Skeletal muscle satellite cell (primary cell): ENCODE results near the gene AVL9.
A peak's percentile ranks its signal among the peaks of the same experiment; 100 is the strongest.

Experiments used
- H3K27me3 ChIP-seq: 2 replicates; pipeline ENCODE4 v1.7.0; 2013; ENCODE audit warnings: low read length; ENCODE audit not compliant: control insufficient read depth, insufficient read depth
- H3K36me3 ChIP-seq: 2 replicates; pipeline ENCODE4 v1.7.0; 2013; ENCODE audit warnings: mild to moderate bottlenecking, control low read depth, low read length; ENCODE audit not compliant: insufficient read depth
- H3K4me1 ChIP-seq: 2 replicates; pipeline ENCODE4 v1.7.0; 2013; ENCODE audit warnings: low read length; ENCODE audit not compliant: control insufficient read depth, insufficient read depth
- H3K4me2 ChIP-seq: 2 replicates; pipeline ENCODE4 v1.7.0; 2013; ENCODE audit warnings: mild to moderate bottlenecking, low read length
- H3K4me3 ChIP-seq: 2 replicates; pipeline ENCODE4 v1.7.0; 2013; ENCODE audit warnings: low read length
- H3K9ac ChIP-seq: 2 replicates; pipeline ENCODE4 v1.7.0; 2013; ENCODE audit warnings: mild to moderate bottlenecking, low read depth, low read length, moderate library complexity
- H3K9me3 ChIP-seq: replicated peaks from 2 replicates; pipeline ENCODE4 v1.7.0; 2013; ENCODE audit warnings: mild to moderate bottlenecking, control low read depth, low read length

Gene AVL9

DNA sequence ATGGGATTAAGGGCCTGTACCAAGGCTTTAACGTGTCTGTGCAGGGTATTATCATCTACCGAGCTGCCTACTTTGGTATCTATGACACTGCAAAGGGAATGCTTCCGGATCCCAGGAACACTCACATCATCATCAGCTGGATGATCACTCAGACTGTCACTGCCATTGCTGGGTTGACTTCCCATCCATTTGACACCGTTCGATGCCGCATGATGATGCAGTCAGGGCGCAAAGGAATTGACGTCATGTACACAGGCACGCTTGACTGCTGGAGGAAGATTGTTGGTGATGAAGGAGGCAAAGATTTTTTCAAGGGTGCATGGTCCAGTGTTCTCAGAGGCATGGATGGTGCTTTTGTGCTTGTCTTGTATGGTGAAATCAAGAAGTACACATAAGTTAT, 23.3 kb upstream of the AVL9 start:
- no peaks in the 10 kb centered on the region for H3K4me1 ChIP-seq
- no peaks in the 10 kb centered on the region for H3K36me3 ChIP-seq
- no peaks in the 10 kb centered on the region for H3K9me3 ChIP-seq
- no peak overlapping the region for H3K4me2 ChIP-seq
- H3K9ac ChIP-seq: no peak overlapping the region
- no peak overlapping the region for H3K4me3 ChIP-seq
- no peaks in the 10 kb centered on the region for H3K27me3 ChIP-seq

DNA sequence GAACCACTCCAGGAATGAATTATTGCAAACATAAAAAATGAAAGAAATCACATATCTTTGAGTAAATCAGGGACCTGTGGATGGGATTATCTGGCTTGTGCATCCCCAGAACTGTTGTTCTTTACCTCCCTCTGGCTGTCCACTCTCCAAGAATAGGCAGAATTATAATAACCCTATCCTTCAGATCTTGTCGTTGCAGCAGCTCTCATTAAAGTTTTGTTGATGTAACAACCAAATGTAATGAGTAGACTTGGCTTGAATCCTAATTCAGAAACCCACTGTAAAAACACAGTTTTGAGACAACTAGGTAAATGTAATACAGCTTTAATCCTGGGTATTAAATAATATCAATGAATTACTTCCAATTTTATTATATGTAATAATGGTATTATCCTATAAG, 21.3 kb upstream of the AVL9 start:
- Histone ChIP-seq H3K27me3 (peaks cover 1% of the 10 kb centered on the region), H3K9me3 (no peaks in the 10 kb centered on the region), H3K9ac (no peak overlapping the region), H3K4me1 (no peaks in the 10 kb centered on the region), H3K4me3 (no peak overlapping the region), H3K4me2 (no peak overlapping the region), H3K36me3 (no peaks in the 10 kb centered on the region)

DNA sequence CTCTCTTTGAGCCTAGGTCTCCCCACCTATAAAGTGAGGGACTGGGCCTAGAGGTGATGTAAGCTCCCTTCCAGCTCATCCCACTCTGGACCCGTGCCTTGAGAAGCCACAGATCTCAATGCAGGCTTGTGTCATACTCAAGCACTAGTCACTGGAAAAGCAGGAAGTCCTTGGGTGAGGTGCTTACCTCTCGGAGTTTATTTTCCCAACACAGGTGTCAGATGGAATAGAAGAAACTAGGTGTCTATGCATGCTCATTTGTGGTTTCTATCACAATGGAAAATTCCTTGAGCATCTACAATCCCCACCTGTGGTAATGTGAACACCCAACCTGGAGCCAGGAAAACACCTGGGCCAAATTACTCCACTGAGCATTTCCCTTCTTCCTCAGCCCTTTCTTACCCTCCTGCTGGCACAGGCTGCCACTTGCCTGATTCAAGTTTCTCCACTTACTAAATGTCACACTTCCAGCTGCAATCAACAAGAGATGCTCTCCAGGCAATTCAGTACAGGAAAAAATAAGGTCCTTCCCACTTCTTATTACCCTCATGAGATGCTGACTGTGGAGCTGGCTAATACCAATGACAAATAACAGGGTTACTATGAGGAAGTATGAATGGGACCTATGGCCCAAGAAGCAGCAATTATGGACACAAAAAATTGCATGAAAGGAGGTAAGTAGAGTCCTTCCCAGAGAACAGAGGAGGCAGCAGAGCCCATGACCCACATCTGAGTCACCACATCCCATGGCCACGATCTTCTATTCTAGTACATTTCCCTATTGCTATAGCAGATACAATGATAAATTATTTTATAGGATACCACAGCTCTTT, 18.3 kb upstream of the AVL9 start:
- no peak overlapping the region for H3K4me2 ChIP-seq
- H3K36me3 ChIP-seq: no peaks in the 10 kb centered on the region
- no peaks in the 10 kb centered on the region for H3K9me3 ChIP-seq
- no peak overlapping the region for H3K4me3 ChIP-seq
- H3K27me3 ChIP-seq: peaks cover 3% of the 10 kb centered on the region
- no peak overlapping the region for H3K9ac ChIP-seq
- no peaks in the 10 kb centered on the region for H3K4me1 ChIP-seq

DNA sequence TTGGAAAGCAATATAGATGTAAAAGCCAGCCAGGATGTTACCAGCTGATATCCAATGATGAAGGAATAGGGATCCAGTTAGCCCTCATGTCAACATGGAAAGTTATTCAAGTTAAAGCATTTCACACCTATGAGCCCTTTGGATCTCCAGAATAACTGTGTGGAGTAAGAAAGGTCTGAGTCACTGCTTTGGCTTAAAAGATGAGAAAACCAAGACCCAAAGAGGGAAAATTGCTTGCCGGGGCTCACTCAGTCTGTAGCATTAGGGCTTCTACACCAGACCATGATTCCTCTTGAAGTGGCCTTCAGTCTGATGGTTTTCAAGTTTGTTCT, 17.7 kb upstream of the AVL9 start:
- Histone ChIP-seq H3K9ac (no peak overlapping the region), H3K4me3 (no peak overlapping the region), H3K4me2 (no peak overlapping the region), H3K27me3 (peaks cover 3% of the 10 kb centered on the region), H3K4me1 (no peaks in the 10 kb centered on the region), H3K9me3 (no peaks in the 10 kb centered on the region), H3K36me3 (no peaks in the 10 kb centered on the region)

DNA sequence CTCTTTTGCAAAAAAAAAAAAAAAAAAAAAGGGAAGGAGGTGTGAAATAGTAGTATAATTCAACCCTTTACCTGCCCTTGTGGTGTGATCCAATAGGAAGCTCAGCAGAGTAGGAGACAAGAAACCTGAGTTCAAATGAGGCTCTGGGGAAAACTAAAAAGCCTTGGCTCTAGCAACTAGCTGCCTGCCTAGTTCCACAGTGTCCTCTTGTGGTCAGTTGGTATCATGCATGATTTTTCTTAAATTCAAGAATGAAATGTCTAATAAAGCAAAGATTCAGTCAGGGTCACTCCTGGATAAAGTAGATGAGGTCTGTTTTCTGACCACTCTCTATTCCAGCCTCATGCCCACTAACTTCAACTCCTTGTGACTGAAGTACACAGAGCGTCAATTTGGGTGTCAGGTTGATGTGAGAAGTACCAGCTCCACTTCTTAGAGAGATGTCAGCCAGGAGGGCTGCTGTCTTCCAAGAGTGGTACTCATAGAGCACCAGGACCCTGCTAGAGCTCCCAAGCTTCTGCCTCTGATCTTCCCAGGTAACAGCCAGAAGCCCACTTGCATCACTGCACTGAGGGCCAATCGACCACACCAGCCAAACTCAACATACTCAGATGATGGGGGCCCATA, 15.6 kb upstream of the AVL9 start:
- no peak overlapping the region for H3K4me3 ChIP-seq
- no peak overlapping the region for H3K4me2 ChIP-seq
- H3K36me3 ChIP-seq: no peaks in the 10 kb centered on the region
- no peak overlapping the region for H3K9ac ChIP-seq
- H3K27me3 ChIP-seq: peaks cover 3% of the 10 kb centered on the region
- no peaks in the 10 kb centered on the region for H3K4me1 ChIP-seq
- H3K9me3 ChIP-seq: no peaks in the 10 kb centered on the region

DNA sequence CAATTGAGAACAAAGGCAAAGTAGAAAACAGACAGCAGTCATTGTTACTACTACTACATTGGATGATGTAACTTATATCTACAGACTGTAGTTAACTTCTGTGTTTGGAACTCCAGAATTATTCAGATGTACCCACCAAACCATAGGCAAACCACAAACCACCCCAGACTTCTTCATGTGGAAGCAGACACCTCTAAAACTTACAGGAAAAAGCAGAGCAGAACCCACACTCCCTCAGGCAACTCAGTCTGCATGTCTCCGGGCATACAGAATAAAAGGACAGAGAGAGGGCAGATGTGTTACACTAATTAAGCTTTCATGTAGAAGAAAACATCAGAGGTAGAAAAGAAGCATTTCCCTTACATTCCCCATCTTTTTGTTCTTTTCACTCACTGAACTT, 14.1 kb upstream of the AVL9 start:
- peaks cover under 1% of the 10 kb centered on the region for H3K36me3 ChIP-seq
- H3K9me3 ChIP-seq: no peaks in the 10 kb centered on the region
- no peaks in the 10 kb centered on the region for H3K4me1 ChIP-seq
- H3K4me2 ChIP-seq: no peak overlapping the region
- H3K4me3 ChIP-seq: no peak overlapping the region
- H3K27me3 ChIP-seq: peaks cover 3% of the 10 kb centered on the region
- H3K9ac ChIP-seq: no peak overlapping the region

DNA sequence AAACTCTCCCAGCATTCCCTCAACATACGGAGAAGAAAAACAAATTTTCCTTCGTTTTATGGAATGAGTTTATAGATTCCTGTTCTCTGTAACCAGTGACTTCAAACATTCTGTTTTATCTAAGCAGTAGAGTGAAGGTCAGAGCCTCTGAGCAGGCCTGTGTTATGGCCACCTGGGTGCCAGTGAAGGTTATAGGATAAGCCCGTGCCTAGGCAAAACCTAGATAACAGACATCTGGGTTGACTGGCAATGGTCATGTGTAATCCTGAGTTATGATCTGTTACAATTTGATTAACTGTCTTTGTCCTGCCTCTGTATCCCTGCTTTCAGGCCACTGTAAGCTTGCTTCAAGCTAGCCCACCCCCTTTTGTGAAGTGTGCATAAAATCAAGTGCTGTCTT, 13.4 kb upstream of the AVL9 start:
- Histone ChIP-seq H3K4me2 (no peak overlapping the region), H3K4me1 (no peaks in the 10 kb centered on the region), H3K9me3 (no peaks in the 10 kb centered on the region), H3K4me3 (no peak overlapping the region), H3K27me3 (peaks cover 3% of the 10 kb centered on the region), H3K9ac (no peak overlapping the region), H3K36me3 (peaks cover 8% of the 10 kb centered on the region)

DNA sequence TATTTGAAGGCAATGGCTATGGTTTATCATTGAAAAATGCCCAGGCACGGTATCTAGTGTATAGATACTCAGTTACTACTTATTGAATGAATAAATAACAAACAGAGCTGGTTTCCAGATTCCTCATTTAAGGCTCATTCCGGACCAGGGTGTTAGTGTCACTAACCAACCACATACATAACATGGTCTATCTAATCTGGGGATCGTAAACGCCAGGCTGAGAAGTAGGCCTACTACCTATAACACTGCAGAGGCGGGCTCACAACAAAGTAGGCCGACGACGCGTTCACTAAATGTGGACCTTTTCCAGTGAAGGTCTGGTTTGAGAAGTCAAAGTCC, 5.5 kb upstream of the AVL9 start:
- Histone ChIP-seq H3K36me3 (peaks cover 17% of the 10 kb centered on the region), H3K4me2 (peak overlapping the region; percentile 87), H3K27me3 (no peaks in the 10 kb centered on the region), H3K9ac (peak overlapping the region; percentile 87), H3K9me3 (no peaks in the 10 kb centered on the region), H3K4me1 (no peaks in the 10 kb centered on the region), H3K4me3 (peak overlapping the region; percentile 90)

DNA sequence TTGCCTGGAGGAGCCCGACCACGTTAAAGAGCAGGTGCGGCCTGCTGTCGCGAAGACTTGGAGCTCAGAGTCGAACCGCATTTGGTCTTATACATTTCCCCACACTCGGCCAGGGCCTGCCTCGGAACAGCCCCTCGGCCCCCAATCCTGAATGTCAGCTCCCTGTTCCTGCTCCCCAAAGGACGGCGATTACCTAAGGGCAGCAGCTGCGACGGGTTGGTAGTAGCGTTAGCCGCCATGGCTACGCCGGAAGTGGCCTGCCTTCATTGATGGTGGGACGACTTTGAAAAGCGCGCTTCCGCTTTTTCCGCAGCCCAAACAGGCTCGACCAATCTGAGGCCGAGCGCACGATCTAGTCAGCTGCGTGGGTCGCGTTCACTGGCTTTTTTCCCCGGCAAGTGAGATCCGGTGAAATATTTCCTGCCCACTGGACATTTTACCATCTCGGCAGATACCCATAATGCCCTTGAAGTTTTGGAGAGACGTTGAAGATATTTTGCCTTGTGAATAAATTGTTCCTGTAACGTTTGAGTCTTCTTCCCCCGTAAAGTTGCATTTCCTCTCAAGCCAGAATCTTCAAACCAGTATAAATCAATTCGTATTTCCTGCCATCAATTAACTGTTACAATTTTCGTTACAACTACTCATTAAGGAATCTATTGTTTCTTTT, 5.0 kb upstream of the AVL9 start, which contains the start of gene LSM5:
TSS of gene LSM5 (minus strand) at position 254 of the 670 bp plus-strand sequence. CDS start at position 239, 15 bp downstream.
- peak within 1 kb of the TSS; percentile 90 for H3K4me3 ChIP-seq
- no peaks in the 10 kb centered on the region for H3K4me1 ChIP-seq
- no peaks in the 10 kb centered on the region for H3K9me3 ChIP-seq
- peak within 1 kb of the TSS; percentile 87 for H3K9ac ChIP-seq
- no peaks in the 10 kb centered on the region for H3K27me3 ChIP-seq
- peak within 1 kb of the TSS; percentile 87 for H3K4me2 ChIP-seq
- peaks cover 17% of the 10 kb centered on the region for H3K36me3 ChIP-seq

DNA sequence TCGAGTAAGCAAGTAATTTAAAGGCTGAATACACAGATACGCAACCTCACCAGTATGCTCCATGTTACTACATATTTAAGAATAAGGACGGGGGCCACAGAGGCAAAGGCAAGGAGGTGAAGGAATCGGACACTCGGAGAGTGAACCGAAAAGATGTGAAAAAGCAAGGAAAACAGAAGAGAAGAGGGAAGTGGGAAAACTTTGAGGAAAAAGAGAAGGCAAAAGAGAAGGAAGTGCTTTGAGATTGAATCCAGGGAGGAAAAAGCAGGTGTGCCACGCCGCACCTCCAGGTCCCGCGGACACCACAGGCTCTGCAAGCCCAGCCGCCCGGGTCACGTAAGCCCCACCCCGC, 367 bp upstream of the AVL9 start:
- Histone ChIP-seq H3K4me3 (peak overlapping the region; percentile 79), H3K4me1 (peaks cover 3% of the 10 kb centered on the region), H3K9me3 (no peaks in the 10 kb centered on the region)

DNA sequence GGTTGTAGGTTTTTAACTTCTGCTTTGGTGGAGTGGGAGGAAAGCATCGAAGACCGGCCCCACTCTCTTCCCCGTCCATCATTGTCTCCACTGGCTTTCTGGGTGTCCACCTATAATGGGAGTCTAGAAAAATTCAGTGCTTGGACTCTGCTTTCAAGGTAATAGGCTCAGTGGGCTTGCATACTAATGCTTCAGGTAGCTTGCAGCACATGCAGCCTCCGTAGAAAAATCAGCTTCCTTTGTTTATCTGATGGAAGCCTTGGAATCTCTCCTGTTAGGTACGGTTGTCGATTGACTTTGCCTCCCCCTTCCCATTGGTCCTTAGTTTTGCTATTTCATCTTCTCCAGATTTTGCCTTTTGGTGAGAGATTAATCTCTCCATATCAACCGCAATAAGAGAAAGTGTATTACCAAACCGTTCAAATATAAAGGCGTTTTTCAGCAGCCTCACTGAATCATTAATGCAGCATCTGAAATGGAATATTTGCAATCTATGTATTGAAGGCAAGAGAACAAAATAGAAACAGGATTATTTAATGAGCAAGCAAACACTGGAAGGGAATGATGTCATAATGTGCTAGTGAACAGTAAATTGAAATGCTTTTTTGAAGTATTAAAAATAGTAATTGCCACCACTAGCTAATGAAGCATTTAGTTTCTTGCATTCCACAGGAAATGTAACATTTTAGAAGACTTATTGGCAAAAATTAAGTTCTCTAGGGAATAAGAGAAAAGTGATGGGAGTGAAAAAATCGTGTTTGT, 944 bp downstream of the AVL9 start:
- peak overlapping the region; percentile 97 for H3K9ac ChIP-seq
- peak overlapping the region; percentile 85 for H3K4me2 ChIP-seq
- H3K27me3 ChIP-seq: no peaks in the 10 kb centered on the region
- peak overlapping the region; percentile 97 for H3K4me3 ChIP-seq
- H3K36me3 ChIP-seq: peaks cover 12% of the 10 kb centered on the region
- peaks cover 12% of the 10 kb centered on the region for H3K4me1 ChIP-seq
- H3K9me3 ChIP-seq: no peaks in the 10 kb centered on the region

More for the DNA sequence above, 367 bp upstream of the AVL9 start:
- peaks cover 12% of the 10 kb centered on the region for H3K36me3 ChIP-seq
- H3K9ac ChIP-seq: peak overlapping the region; percentile 87
- peak overlapping the region; percentile 85 for H3K4me2 ChIP-seq
- no peaks in the 10 kb centered on the region for H3K27me3 ChIP-seq
